ENCODE results near the gene WRAP53. TPM values are rescaled to one million over a fixed set of nuclear protein-coding genes. Genes with fewer than 3 reads are reported as not detected.

Gene WRAP53
- total RNA-seq, 1 donor from 2014 or later = 22.1 TPM

DNA sequence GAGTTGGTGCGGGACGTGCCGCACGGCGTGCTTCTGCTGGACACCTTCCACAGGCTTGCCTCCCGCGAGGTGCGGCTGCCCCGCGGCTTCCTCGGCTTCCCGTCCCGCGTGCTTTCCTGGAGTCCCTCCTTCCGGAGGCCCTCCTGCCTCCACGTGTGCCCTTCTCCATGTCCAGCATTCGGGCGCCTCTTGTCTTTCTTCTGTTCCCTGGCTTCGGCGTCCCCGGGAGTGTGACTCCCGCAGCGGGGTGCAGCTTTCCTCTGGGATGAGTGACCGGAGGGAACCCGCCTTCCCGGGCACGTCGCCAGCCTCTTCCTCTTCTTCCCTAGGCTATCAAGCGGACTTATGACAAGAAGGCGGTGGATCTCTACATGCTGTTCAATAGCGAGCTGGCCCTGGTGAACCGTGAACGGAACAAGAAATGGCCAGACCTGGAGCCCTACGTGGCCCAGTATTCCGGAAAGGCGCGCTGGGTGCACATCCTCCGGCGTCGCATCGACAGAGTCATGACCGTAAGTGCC lies 52.3 kb downstream of the WRAP53 start:
- Mint-ChIP-seq H3K4me1 (ENCODE audit: unreplicated experiment) (no peaks in the 10 kb centered on the region), H3K27me3 (peaks cover 37% of the 10 kb centered on the region), H3K9me3 (no peaks in the 10 kb centered on the region), H3K36me3 (no peaks in the 10 kb centered on the region), H3K4me3 (no peak overlapping the region), H3K27ac (no peak overlapping the region)
- no peak for TF ChIP-seq CTCF (conservative IDR thresholded peaks at IDR 0.05)
- no peak for DNase-seq (ENCODE audit: extremely low spot score, unreplicated experiment)

DNA sequence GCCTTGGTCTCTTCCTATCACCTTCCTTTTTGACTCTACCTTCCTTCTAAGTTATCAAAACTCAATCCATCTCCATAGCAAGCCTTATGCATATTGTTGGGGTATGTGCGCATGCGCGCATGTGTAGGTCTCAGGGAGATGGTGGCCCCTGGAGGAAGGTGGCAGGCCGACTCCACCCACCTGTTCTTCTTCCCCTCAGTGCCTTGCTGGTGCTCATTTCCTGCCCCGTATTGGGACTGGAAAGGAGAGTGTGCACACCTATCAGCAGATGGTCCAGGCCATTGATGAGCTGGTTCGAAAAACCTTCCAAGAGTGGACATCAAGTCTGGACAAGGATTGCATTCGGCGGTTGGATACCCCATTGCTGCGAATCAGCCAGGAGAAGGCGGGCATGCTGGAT lies 54.5 kb downstream of the WRAP53 start:
- Mint-ChIP-seq H3K4me1 (ENCODE audit: unreplicated experiment) (peaks cover 9% of the 10 kb centered on the region), H3K27ac (no peak overlapping the region), H3K4me3 (no peak overlapping the region), H3K36me3 (no peaks in the 10 kb centered on the region), H3K27me3 (peaks cover 25% of the 10 kb centered on the region), H3K9me3 (no peaks in the 10 kb centered on the region)
- no peak for DNase-seq (ENCODE audit: extremely low spot score, unreplicated experiment)
- no peak for TF ChIP-seq CTCF (conservative IDR thresholded peaks at IDR 0.05)

DNA sequence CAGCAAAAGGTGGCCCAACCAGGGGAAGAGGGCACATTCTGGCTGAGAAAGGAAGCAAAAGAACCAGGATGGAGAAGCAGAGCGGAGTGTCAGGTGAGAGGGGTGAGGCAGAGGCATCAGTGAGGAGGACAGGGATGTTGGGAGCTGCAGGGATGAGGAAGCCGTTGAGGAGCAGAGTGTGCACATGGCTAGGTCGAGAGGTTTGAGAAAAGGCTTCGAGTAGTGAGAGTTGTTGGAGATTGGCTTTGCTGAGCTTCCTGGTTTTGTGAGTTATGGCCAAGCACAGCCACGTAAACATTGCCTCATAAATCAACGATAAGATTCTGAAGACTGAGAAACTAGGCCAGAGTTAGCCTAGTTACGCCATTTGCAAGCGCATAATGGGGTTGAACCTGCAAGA lies 56.1 kb downstream of the WRAP53 start:
- no peaks in the 10 kb centered on the region for H3K36me3 Mint-ChIP-seq
- peaks cover 9% of the 10 kb centered on the region for H3K4me1 Mint-ChIP-seq (ENCODE audit: unreplicated experiment)
- no peak for DNase-seq (ENCODE audit: extremely low spot score, unreplicated experiment)
- H3K27me3 Mint-ChIP-seq = peaks cover 15% of the 10 kb centered on the region
- no peaks in the 10 kb centered on the region for H3K9me3 Mint-ChIP-seq
- H3K27ac Mint-ChIP-seq = no peak overlapping the region
- TF ChIP-seq CTCF (conservative IDR thresholded peaks at IDR 0.05) = no peak
- H3K4me3 Mint-ChIP-seq = no peak overlapping the region

DNA sequence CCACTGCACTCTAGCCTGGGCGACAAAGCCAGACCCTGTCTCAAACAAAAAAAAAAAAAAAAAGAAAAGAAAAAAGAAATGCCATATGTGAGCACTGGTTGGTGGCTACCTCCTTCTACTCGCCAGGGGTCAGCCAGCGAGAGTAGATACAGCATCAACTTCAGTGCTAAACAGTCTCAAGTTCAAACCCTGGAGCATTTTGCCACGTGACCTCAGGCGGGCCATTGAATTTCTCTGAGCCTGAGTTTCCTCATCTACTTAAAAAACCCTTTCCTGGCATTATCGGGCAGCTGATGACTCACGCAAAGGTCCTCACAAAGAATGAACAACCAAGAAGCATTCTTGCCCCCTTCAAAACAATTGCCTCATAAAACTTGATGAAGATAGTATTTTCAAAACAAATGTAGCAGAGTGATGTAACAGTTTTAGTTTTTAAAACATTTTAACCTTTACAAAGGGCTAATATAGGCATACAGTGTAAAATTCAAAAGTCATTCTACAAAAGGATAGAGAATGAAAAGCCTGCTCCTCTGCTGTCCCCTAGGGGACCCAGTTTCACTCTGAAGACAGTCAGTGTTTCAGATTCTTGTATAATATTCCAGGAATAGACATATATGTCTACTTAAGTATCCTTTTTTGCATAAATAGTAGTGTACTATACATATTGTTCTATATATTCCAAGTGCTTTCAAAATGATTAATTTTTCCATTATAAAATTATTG lies 57.6 kb downstream of the WRAP53 start:
- TF ChIP-seq CTCF (conservative IDR thresholded peaks at IDR 0.05) = peak; percentile 45
- H3K9me3 Mint-ChIP-seq = no peaks in the 10 kb centered on the region
- H3K36me3 Mint-ChIP-seq = no peaks in the 10 kb centered on the region
- no peak overlapping the region for H3K4me3 Mint-ChIP-seq
- peaks cover 9% of the 10 kb centered on the region for H3K4me1 Mint-ChIP-seq (ENCODE audit: unreplicated experiment)
- DNase-seq (ENCODE audit: extremely low spot score, unreplicated experiment) = no peak
- H3K27me3 Mint-ChIP-seq = peaks cover 4% of the 10 kb centered on the region
- no peak overlapping the region for H3K27ac Mint-ChIP-seq

DNA sequence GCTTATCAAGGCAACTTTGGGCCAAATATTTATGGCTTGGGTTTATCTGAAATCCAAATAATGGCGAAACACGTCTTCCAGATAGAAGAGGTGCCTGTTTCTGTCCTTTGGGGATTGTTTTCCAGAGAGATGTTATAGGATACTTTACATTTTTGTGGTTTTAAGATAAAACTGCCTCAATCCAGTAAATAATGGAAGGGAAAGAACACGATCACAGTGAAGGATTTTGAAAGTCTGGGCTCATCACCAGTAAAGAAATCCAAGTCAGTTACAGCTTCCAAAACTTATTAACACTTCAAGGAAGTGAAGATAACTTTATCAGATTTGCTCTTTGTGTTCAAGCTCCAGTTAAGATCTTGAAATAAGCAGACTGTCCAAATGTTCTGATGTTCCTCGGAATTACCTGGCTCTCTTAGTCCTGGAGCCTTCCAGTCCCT lies 59.4 kb downstream of the WRAP53 start:
- no peak for DNase-seq (ENCODE audit: extremely low spot score, unreplicated experiment)
- Mint-ChIP-seq H3K27me3 (peaks cover 4% of the 10 kb centered on the region), H3K4me1 (ENCODE audit: unreplicated experiment) (peaks cover 9% of the 10 kb centered on the region), H3K27ac (no peak overlapping the region), H3K36me3 (no peaks in the 10 kb centered on the region), H3K4me3 (no peak overlapping the region), H3K9me3 (no peaks in the 10 kb centered on the region)
- no peak for TF ChIP-seq CTCF (conservative IDR thresholded peaks at IDR 0.05)
